ENCODE measurements around the gene TUT1.

TUT1 gene

DNA sequence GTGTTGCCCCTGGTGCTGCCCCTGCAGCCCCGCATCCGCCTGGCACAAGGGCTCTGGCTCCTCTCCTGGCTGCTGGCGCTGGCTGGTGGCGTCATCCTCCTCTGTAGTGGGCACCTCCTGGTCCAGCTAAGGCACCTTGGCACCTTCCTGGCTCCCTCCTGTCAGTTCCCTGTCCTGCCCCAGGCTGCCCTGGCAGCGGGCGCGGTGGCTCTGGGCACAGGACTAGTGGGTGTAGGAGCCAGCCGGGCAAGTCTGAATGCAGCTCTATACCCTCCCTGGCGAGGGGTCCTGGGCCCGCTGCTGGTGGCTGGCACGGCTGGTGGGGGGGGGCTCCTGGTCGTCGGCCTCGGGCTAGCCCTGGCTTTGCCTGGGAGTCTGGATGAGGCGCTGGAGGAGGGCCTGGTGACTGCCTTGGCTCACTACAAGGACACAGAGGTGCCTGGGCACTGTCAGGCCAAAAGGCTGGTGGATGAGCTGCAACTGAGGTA lies 22.0 kb upstream of the TUT1 start:
- Histone ChIP-seq H3K27ac (ENCODE audit: low read length) (peak overlapping the region; percentile 23), H3K27me3 (ENCODE audit: low read depth, low read length) (no peaks in the 10 kb centered on the region), H3K9me3 (ENCODE audit: control insufficient read depth in 1 of 2, low read length in 2 of 2) (no peaks in the 10 kb centered on the region), H3K36me3 (ENCODE audit: control insufficient read depth in 1 of 2, insufficient read depth in 2 of 2, low read length in 2 of 2) (peaks cover 15 to 22% of the 10 kb centered on the region in 2 donors), H3K4me3 (ENCODE audit: low read depth in 1 of 2, low read length in 2 of 2) (peak overlapping the region in 1 of 2 donors; percentile 72), H3K4me1 (ENCODE audit: control insufficient read depth in 1 of 2, insufficient read depth in 2 of 2, low read length in 2 of 2) (peaks cover 5 to 18% of the 10 kb centered on the region in 2 donors)

DNA sequence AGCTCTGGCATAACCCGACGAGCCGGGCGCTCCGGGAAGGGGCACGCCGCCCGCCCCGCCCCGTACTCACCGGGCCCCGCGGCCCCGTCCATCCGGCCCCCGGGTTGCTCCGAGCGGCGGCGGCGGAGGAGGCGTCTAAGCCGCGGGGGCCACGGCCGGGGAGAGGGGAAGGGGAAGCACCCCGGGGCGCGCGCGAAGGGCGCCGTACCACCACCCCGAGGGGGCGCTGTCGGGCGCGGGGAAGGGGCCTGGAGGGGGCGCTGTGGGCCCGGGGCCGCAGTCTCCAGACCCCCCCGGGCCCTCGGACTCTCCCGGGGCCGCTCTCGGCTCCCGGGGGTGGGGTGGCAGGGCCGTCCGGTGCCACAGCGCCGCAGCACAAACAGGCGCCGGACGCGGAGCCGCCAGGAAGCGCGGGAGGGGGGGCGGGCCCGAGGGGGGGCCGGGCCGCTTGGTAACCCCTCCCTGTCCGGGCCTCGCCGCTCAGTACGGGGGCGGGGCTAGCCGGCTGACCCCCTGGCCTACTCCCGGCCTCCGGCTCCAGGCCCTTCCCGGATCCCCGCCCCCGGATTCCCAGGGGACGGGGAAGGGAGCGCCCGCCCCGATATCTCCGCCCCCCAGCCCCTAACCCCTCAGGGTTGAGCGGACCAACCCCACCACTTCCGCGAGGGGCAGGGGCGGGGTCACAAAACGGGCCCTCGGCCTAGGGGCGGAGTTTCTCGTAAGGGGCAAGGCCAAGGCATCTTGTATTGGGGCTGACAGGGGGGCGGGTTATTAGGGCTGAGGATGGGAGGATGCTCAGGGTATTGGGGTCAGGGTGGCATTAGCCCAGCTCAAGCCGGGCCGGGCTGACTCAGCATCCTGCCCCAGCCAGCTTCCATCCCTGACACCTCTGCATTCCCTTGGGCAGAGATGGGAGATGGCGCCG lies 21.3 kb upstream of the TUT1 start, which contains the start of the genes EML3 and ROM1:
TSS of gene EML3 (minus strand) at position 410 of the 925 bp plus-strand sequence. CDS start at position 92, 318 bp downstream.
TSS of gene ROM1 (plus strand) at position 892 of the 925 bp plus-strand sequence. CDS start at position 917, 25 bp downstream.
- Histone ChIP-seq H3K4me1 (ENCODE audit: control insufficient read depth in 1 of 2, insufficient read depth in 2 of 2, low read length in 2 of 2) (peaks cover 5 to 18% of the 10 kb centered on the region in 2 donors), H3K9me3 (ENCODE audit: control insufficient read depth in 1 of 2, low read length in 2 of 2) (no peaks in the 10 kb centered on the region), H3K36me3 (ENCODE audit: control insufficient read depth in 1 of 2, insufficient read depth in 2 of 2, low read length in 2 of 2) (peaks cover 22 to 29% of the 10 kb centered on the region in 2 donors), H3K27ac (ENCODE audit: low read length) (peak within 1 kb of the TSS; percentile 91), H3K4me3 (ENCODE audit: low read depth in 1 of 2, low read length in 2 of 2) (peak within 1 kb of the TSS; percentile 72 to 90), H3K27me3 (ENCODE audit: low read depth, low read length) (no peaks in the 10 kb centered on the region)

DNA sequence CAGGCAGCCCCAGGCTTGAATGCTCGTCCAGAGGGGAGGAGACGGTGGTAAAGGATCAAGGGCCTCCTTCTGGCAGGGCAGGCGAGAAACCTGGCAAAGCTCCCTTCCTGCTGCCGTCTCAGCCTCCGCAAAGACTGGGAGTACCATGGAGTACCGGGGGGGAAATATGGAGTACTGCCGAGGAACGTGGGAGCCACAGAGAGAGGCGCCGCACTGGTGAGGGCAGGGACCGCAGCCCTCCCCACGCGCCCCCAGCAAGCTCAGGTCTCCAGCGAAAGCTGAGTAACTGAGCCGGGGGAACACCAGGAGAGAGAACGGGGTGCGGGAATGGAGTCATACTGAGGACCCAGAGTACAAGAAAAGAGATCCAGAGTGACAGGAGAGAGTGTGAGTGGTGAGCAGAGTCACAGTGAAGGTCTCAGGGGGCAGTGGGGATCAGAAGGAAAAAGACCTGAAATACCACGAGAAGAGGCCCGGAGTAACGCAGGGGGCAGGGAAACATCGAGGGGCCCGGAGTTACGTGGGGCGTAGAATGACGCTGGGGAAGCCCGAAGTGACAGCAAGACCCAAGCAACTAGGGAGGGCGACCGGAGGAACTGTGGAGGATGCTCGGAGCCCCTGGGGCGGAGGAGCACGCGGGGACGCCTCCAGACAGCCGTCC lies 20.5 kb upstream of the TUT1 start:
- Histone ChIP-seq H3K27me3 (ENCODE audit: low read depth, low read length) (no peaks in the 10 kb centered on the region), H3K4me1 (ENCODE audit: control insufficient read depth in 1 of 2, insufficient read depth in 2 of 2, low read length in 2 of 2) (peaks cover 5 to 18% of the 10 kb centered on the region in 2 donors), H3K36me3 (ENCODE audit: control insufficient read depth in 1 of 2, insufficient read depth in 2 of 2, low read length in 2 of 2) (peaks cover 23 to 24% of the 10 kb centered on the region in 2 donors), H3K4me3 (ENCODE audit: low read depth in 1 of 2, low read length in 2 of 2) (peak overlapping the region; percentile 72 to 90), H3K27ac (ENCODE audit: low read length) (peak overlapping the region; percentile 91), H3K9me3 (ENCODE audit: control insufficient read depth in 1 of 2, low read length in 2 of 2) (no peaks in the 10 kb centered on the region)

DNA sequence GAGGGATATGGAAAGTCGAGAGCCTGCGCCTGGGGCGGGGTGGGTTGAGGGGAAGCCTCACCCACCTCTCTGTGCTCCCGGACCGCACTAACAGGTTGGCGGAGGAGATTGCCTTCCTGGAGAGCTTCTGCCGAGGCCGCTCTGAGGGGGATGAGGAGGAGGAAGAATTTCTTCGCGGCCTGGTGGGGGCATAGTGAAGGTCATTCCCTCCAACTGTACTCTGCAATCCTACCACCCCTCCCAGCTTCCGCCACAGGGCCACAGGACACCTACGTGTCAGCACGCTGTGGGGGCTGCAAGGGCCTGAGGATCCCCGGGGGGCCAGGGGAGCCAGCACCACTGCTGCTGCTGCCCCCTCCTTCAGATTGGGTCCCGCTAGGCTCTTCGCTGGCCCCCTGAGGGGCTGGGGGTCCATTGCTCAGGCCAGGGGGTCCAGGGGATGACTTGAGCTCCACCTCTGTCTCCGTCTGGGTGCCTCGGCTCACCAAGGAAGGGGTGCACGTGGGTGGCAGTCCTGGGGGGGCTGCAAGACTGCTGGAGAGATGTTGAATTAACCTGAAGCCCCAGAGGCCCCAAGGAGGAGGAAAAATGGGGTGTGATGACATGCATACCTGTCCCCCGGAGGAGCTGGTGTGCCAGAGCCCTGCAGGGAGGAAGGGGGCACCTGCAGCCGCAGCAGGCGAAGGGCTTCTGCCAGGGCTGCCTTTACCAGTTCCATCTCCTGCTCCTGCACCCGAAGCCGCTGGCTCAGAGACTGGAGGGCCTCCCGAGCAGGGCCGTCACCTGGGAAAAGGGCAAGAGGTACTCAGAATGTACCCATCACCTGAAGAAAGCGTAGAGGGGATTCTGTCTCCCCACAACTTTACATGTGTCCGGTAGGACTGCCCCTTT lies 19.7 kb upstream of the TUT1 start:
- peak overlapping the region; percentile 91 for H3K27ac ChIP-seq (ENCODE audit: low read length)
- no peaks in the 10 kb centered on the region for H3K27me3 ChIP-seq (ENCODE audit: low read depth, low read length)
- H3K4me3 ChIP-seq (ENCODE audit: low read depth in 1 of 2, low read length in 2 of 2), result peak overlapping the region; percentile 72 to 90
- peaks cover 5 to 18% of the 10 kb centered on the region in 2 donors for H3K4me1 ChIP-seq (ENCODE audit: control insufficient read depth in 1 of 2, insufficient read depth in 2 of 2, low read length in 2 of 2)
- peaks cover 16 to 24% of the 10 kb centered on the region in 2 donors for H3K36me3 ChIP-seq (ENCODE audit: control insufficient read depth in 1 of 2, insufficient read depth in 2 of 2, low read length in 2 of 2)
- no peaks in the 10 kb centered on the region for H3K9me3 ChIP-seq (ENCODE audit: control insufficient read depth in 1 of 2, low read length in 2 of 2)

DNA sequence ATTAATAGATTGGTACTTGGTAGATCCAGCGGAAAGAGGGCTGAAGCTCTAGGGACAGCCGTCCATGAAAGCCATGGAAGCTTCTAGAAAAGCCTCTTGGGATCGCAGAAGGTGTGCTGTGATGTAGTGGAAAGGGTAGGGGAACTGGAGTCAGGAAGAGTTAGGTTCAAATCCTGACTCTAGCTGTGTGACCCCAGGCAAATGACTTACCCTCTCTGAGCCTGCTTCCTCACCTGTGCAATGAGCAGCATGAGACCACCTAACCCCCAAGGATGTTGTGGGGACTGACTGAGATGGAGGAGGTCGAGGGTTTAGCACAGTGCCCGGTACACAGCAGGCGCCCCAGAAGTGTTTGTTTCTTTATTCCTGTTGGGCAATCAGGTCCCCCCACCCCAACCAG lies 19.1 kb upstream of the TUT1 start:
- Histone ChIP-seq H3K27me3 (ENCODE audit: low read depth, low read length) (no peaks in the 10 kb centered on the region), H3K4me3 (ENCODE audit: low read depth in 1 of 2, low read length in 2 of 2) (no peak overlapping the region), H3K4me1 (ENCODE audit: control insufficient read depth in 1 of 2, insufficient read depth in 2 of 2, low read length in 2 of 2) (peaks cover 5 to 18% of the 10 kb centered on the region in 2 donors), H3K36me3 (ENCODE audit: control insufficient read depth in 1 of 2, insufficient read depth in 2 of 2, low read length in 2 of 2) (peaks cover 23 to 24% of the 10 kb centered on the region in 2 donors), H3K27ac (ENCODE audit: low read length) (no peak overlapping the region), H3K9me3 (ENCODE audit: control insufficient read depth in 1 of 2, low read length in 2 of 2) (no peaks in the 10 kb centered on the region)

DNA sequence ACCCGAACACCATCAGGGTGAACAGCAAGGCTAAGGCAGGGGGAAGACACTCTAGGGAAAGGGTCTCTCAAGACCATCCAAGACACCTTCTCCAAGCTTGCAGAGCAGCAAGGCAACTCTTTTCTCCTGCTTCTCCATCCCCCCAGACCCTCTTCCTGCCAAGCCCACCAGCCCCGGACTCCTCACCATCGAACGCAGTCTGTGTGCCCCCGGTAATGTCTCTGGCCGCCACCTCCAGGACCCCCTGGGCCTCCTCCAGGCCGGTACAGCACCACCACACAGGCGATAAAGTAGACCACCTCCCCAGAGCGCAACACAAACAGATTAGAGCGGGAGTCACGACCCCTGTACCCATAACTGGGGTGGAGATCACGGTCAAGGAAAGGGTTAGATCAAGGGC lies 17.5 kb upstream of the TUT1 start:
- Histone ChIP-seq H3K9me3 (ENCODE audit: control insufficient read depth in 1 of 2, low read length in 2 of 2) (no peaks in the 10 kb centered on the region), H3K4me3 (ENCODE audit: low read depth in 1 of 2, low read length in 2 of 2) (no peak overlapping the region), H3K27me3 (ENCODE audit: low read depth, low read length) (no peaks in the 10 kb centered on the region), H3K27ac (ENCODE audit: low read length) (no peak overlapping the region), H3K4me1 (ENCODE audit: control insufficient read depth in 1 of 2, insufficient read depth in 2 of 2, low read length in 2 of 2) (peaks cover 5 to 18% of the 10 kb centered on the region in 2 donors), H3K36me3 (ENCODE audit: control insufficient read depth in 1 of 2, insufficient read depth in 2 of 2, low read length in 2 of 2) (peaks cover 16 to 29% of the 10 kb centered on the region in 2 donors)

DNA sequence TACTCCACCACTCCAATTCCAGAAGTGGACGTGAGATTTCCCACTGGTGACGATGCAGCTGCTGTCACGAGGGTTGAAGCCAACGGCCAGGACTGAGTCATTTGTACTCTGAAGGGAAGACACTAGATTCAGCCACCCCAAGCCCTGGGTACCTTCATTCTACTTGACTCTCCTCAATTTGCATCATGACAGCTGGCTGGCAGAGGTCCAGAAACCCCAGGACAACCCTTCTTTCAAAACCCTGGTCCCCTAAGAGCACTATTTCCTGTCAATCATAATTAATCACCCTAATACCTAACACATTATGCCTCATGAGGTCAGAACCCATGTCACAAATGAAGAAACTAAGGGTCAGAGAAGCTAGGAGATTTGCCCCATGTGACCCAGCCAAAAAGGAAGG lies 16.4 kb upstream of the TUT1 start:
- Histone ChIP-seq H3K27ac (ENCODE audit: low read length) (no peak overlapping the region), H3K4me1 (ENCODE audit: control insufficient read depth in 1 of 2, insufficient read depth in 2 of 2, low read length in 2 of 2) (peaks cover 5 to 18% of the 10 kb centered on the region in 2 donors), H3K36me3 (ENCODE audit: control insufficient read depth in 1 of 2, insufficient read depth in 2 of 2, low read length in 2 of 2) (peaks cover 16 to 29% of the 10 kb centered on the region in 2 donors), H3K27me3 (ENCODE audit: low read depth, low read length) (no peaks in the 10 kb centered on the region), H3K4me3 (ENCODE audit: low read depth in 1 of 2, low read length in 2 of 2) (no peak overlapping the region), H3K9me3 (ENCODE audit: control insufficient read depth in 1 of 2, low read length in 2 of 2) (no peaks in the 10 kb centered on the region)

DNA sequence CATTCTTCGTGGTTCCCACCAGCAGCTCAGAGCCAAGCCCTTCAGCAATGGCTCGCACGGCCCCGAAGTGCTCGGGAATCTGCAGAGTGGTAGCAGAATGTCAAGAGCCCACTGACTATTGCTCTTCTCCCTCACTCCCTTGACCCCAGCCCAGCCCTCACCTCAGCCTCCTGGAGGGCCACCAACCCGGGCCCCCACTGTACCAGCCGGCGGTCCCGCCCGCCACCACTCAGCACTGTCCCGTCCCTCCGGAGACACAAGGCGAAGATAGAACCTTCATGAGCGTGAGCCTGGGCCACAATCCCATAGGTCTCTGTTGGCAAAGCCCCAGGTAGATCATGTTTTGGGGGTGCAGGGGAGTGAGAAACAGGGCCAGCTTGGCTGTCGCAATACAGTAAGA lies 14.6 kb upstream of the TUT1 start:
- no peaks in the 10 kb centered on the region for H3K27me3 ChIP-seq (ENCODE audit: low read depth, low read length)
- no peaks in the 10 kb centered on the region for H3K9me3 ChIP-seq (ENCODE audit: control insufficient read depth in 1 of 2, low read length in 2 of 2)
- no peak overlapping the region for H3K4me3 ChIP-seq (ENCODE audit: low read depth in 1 of 2, low read length in 2 of 2)
- peaks cover 16 to 36% of the 10 kb centered on the region in 2 donors for H3K36me3 ChIP-seq (ENCODE audit: control insufficient read depth in 1 of 2, insufficient read depth in 2 of 2, low read length in 2 of 2)
- H3K27ac ChIP-seq (ENCODE audit: low read length), result no peak overlapping the region
- peaks cover 0 to 18% of the 10 kb centered on the region in 2 donors for H3K4me1 ChIP-seq (ENCODE audit: control insufficient read depth in 1 of 2, insufficient read depth in 2 of 2, low read length in 2 of 2)

DNA sequence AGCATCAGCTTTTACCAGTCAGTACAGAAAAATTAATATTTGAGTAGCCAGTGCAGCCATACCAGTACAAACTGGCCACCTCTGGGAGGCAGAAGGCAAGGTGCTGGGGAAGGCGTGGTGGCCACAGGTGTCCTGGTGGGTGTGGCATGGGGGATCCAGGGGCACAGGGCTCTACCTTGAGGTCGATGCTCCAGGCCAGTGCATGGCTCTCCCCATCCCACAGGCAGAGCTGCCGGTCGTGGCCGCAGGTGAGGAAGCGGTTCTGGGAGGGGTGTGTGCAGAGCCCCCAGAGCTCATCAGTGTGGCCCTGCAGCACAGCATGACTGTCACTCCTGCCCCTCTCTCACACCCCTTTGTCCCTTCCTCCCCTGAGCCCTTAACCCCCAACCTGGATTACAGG lies 14.1 kb upstream of the TUT1 start:
- Histone ChIP-seq H3K9me3 (ENCODE audit: control insufficient read depth in 1 of 2, low read length in 2 of 2) (no peaks in the 10 kb centered on the region), H3K4me3 (ENCODE audit: low read depth in 1 of 2, low read length in 2 of 2) (no peak overlapping the region), H3K36me3 (ENCODE audit: control insufficient read depth in 1 of 2, insufficient read depth in 2 of 2, low read length in 2 of 2) (peaks cover 15 to 37% of the 10 kb centered on the region in 2 donors), H3K27me3 (ENCODE audit: low read depth, low read length) (no peaks in the 10 kb centered on the region), H3K4me1 (ENCODE audit: control insufficient read depth in 1 of 2, insufficient read depth in 2 of 2, low read length in 2 of 2) (peaks cover 3 to 19% of the 10 kb centered on the region in 2 donors), H3K27ac (ENCODE audit: low read length) (no peak overlapping the region)

DNA sequence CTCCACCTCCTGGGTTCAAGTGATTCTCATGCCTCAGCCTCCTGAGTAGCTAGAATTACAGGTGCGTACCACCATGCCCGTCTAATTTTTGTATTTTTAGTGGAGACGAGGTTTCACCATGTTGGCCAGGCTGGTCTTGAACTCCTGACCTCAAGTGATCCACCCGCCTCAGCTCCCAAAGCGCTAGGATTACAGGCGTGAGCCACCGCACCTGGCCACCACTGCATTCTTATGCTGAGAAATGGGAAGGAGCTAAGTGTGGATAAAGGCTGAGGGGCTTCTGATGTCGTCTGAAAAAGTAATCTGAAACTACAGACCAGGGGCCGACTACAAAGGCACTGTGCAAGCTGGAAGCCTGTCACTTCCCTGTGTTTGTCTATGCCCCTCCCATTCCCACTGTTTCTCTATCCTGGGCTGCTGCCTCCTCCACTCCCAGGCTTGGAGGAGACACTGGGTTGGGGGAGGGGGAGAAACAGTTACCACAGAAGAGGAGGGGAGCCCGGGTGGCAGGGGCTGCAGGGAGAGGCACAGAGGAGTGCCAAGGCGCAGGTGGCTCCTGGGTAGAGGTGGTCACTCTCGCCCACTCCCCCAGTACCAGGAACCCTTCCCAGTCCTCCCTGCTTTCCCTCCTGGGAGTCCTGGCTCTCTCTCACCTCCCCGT lies 13.3 kb upstream of the TUT1 start:
- Histone ChIP-seq H3K9me3 (ENCODE audit: control insufficient read depth in 1 of 2, low read length in 2 of 2) (no peaks in the 10 kb centered on the region), H3K36me3 (ENCODE audit: control insufficient read depth in 1 of 2, insufficient read depth in 2 of 2, low read length in 2 of 2) (peaks cover 12 to 37% of the 10 kb centered on the region in 2 donors), H3K4me3 (ENCODE audit: low read depth in 1 of 2, low read length in 2 of 2) (no peak overlapping the region), H3K27ac (ENCODE audit: low read length) (no peak overlapping the region), H3K4me1 (ENCODE audit: control insufficient read depth in 1 of 2, insufficient read depth in 2 of 2, low read length in 2 of 2) (peaks cover 12 to 28% of the 10 kb centered on the region in 2 donors), H3K27me3 (ENCODE audit: low read depth, low read length) (no peaks in the 10 kb centered on the region)
